HEK293 (cell line): ENCODE measurements around the gene CPNE5.

ENCODE experiments used
- CTCF ChIA-PET: fragments of 350-600 bp; formaldehyde crosslinking; extraction: SDS; loops from one replicate; lab custom pipeline; 2021; ENCODE audit warnings: antibody characterized with exemption; lab: Yijun Ruan, JAX
- POLR2A ChIA-PET: fragments of 300-600 bp; formaldehyde crosslinking; extraction: SDS; loops from one replicate; lab custom pipeline; 2020; ENCODE audit warnings: antibody characterized with exemption, inconsistent platforms; lab: Yijun Ruan, JAX
- H3K27ac ChIP-seq: fragments of 200-500 bp; sonication (Bioruptor generic); 2 replicates; pipeline ENCODE4 v1.5.1; 2014; ENCODE audit warnings: low read depth, low read length, control low read depth, inconsistent platforms; ENCODE audit errors: extremely low read depth
- H3K36me3 ChIP-seq, 2 experiments: fragments of 200-500 bp in 1 of 2; sonication (Bioruptor generic) in 1 of 2; 1 replicate in 1 of 2; 2 replicates in 1 of 2; pipeline ENCODE4 v1.5.1; 2014 to 2017; ENCODE audit warnings: inconsistent platforms in 2 of 2, low read length in 2 of 2; ENCODE audit not compliant: control insufficient read depth in 2 of 2, insufficient read depth in 1 of 2
- H3K4me1 ChIP-seq: fragments of 200-500 bp; sonication (Bioruptor generic); 2 replicates; pipeline ENCODE4 v1.5.1; 2014; ENCODE audit warnings: mild to moderate bottlenecking, low read length, inconsistent platforms; ENCODE audit not compliant: control insufficient read depth, insufficient read depth
- H3K4me3 ChIP-seq: 2 replicates; pipeline ENCODE4 v1.5.1; 2011; ENCODE audit warnings: low read depth, mild to moderate bottlenecking, control low read depth, low read length, moderate library complexity
- H3K9me3 ChIP-seq: fragments of 200-500 bp; sonication (Bioruptor generic); 2 replicates; pipeline ENCODE4 v1.5.1; 2014; ENCODE audit warnings: low read depth, low read length, inconsistent platforms; ENCODE audit not compliant: control insufficient read depth, insufficient read depth
- GFI1B ChIP-seq: fragments of 450-650 bp; formaldehyde crosslinking; IDR thresholded peaks from 2 replicates; pipeline ENCODE4 v1.5.1; 2016; ENCODE audit warnings: missing biosample characterization, missing genetic modification characterization
- IKZF3 ChIP-seq: fragments of 450-650 bp; IDR thresholded peaks from 2 replicates; pipeline ENCODE4 v1.5.0; 2018; ENCODE audit warnings: missing biosample characterization, mild to moderate bottlenecking, missing genetic modification characterization, moderate library complexity
- MYNN ChIP-seq: fragments of 450-650 bp; formaldehyde crosslinking; IDR thresholded peaks from 2 replicates; pipeline ENCODE4 v1.5.1; 2016; ENCODE audit warnings: missing biosample characterization, missing genetic modification characterization, borderline replicate concordance
- SP7 ChIP-seq: fragments of 450-650 bp; formaldehyde crosslinking; IDR thresholded peaks from 2 replicates; pipeline ENCODE4 v1.5.1; 2016; ENCODE audit warnings: missing biosample characterization, missing genetic modification characterization
- TSHZ1 ChIP-seq: fragments of 450-650 bp; formaldehyde crosslinking; IDR thresholded peaks from 2 replicates; pipeline ENCODE4 v1.5.1; 2016; ENCODE audit warnings: missing biosample characterization, missing genetic modification characterization, borderline replicate concordance
- ZBTB1 ChIP-seq: fragments of 450-650 bp; formaldehyde crosslinking; IDR thresholded peaks from 2 replicates; pipeline ENCODE4 v1.5.1; 2016; ENCODE audit warnings: missing biosample characterization, missing genetic modification characterization
- ZBTB11 ChIP-seq: fragments of 450-650 bp; formaldehyde crosslinking; conservative IDR thresholded peaks from 2 replicates; pipeline ENCODE4 v1.5.1; 2016; ENCODE audit warnings: low read depth, missing biosample characterization, missing genetic modification characterization
- ZBTB44 ChIP-seq: fragments of 450-650 bp; IDR thresholded peaks from 2 replicates; pipeline ENCODE4 v1.5.1; 2018; ENCODE audit warnings: missing biosample characterization, mild to moderate bottlenecking, missing genetic modification characterization
- ZFP37 ChIP-seq: fragments of 450-650 bp; formaldehyde crosslinking; IDR thresholded peaks from 2 replicates; pipeline ENCODE4 v1.5.1; 2016; ENCODE audit warnings: missing biosample characterization, missing genetic modification characterization
- ZNF174 ChIP-seq: fragments of 450-650 bp; formaldehyde crosslinking; IDR thresholded peaks from 2 replicates; pipeline ENCODE4 v1.5.0; 2017; ENCODE audit warnings: missing biosample characterization, mild to moderate bottlenecking, missing genetic modification characterization
- ZNF202 ChIP-seq: fragments of 450-650 bp; formaldehyde crosslinking; IDR thresholded peaks from 2 replicates; pipeline ENCODE4 v1.5.1; 2016; ENCODE audit warnings: missing biosample characterization, missing genetic modification characterization, borderline replicate concordance
- ZNF280D ChIP-seq: fragments of 450-650 bp; formaldehyde crosslinking; IDR thresholded peaks from 2 replicates; pipeline ENCODE4 v1.5.1; 2016; ENCODE audit warnings: missing biosample characterization, missing genetic modification characterization
- ZNF292 ChIP-seq: fragments of 450-650 bp; formaldehyde crosslinking; IDR thresholded peaks from 2 replicates; pipeline ENCODE4 v1.5.1; 2016; ENCODE audit warnings: low read depth, missing biosample characterization, missing genetic modification characterization, borderline replicate concordance
- ZNF354C ChIP-seq: fragments of 450-650 bp; formaldehyde crosslinking; IDR thresholded peaks from 2 replicates; pipeline ENCODE4 v1.5.1; 2016; ENCODE audit warnings: missing biosample characterization, missing genetic modification characterization, low read depth, borderline replicate concordance
- ZNF473 ChIP-seq: fragments of 450-650 bp; formaldehyde crosslinking; IDR thresholded peaks from 2 replicates; pipeline ENCODE4 v1.5.1; 2017; ENCODE audit warnings: missing biosample characterization, missing genetic modification characterization
- ZNF600 ChIP-seq: fragments of 450-650 bp; formaldehyde crosslinking; IDR thresholded peaks from 2 replicates; pipeline ENCODE4 v1.5.1; 2016; ENCODE audit warnings: missing biosample characterization, missing genetic modification characterization
- ZNF624 ChIP-seq: fragments of 450-650 bp; formaldehyde crosslinking; IDR thresholded peaks from 2 replicates; pipeline ENCODE4 v1.5.1; 2017; ENCODE audit warnings: missing biosample characterization, missing genetic modification characterization
- ZSCAN18 ChIP-seq: fragments of 450-650 bp; formaldehyde crosslinking; IDR thresholded peaks from 2 replicates; pipeline ENCODE4 v1.5.1; 2016; ENCODE audit warnings: missing biosample characterization, missing genetic modification characterization
- ZSCAN30 ChIP-seq: fragments of 450-650 bp; IDR thresholded peaks from 2 replicates; pipeline ENCODE4 v1.5.1; 2018; ENCODE audit warnings: missing biosample characterization, mild to moderate bottlenecking, missing genetic modification characterization, moderate library complexity

Gene CPNE5

GRCh38 chr6:36788186-36788585, 51.1 kb downstream of the CPNE5 start:
- no peak overlapping the region for H3K27ac ChIP-seq
- TF ChIP-seq ZNF354C (tag by site-specific recombination) (no peak), ZNF292 (tag by site-specific recombination) (no peak), ZNF202 (tag by site-specific recombination) (no peak), ZSCAN18 (tag by site-specific recombination) (no peak), ZNF473 (tag by site-specific recombination) (no peak), IKZF3 (tag by site-specific recombination) (no peak), ZNF280D (tag by site-specific recombination) (no peak), ZBTB11 (tag by site-specific recombination) (no peak), SP7 (no peak), ZNF600 (tag by site-specific recombination) (no peak), GFI1B (tag by site-specific recombination) (no peak), ZNF174 (tag by site-specific recombination) (no peak), ZSCAN30 (tag by site-specific recombination) (no peak), ZNF624 (tag by site-specific recombination) (no peak), ZFP37 (tag by site-specific recombination) (no peak), MYNN (tag by site-specific recombination) (no peak), TSHZ1 (no peak), ZBTB1 (no peak), ZBTB44 (tag by site-specific recombination) (no peak)
- TF ChIP-seq, all 188 proteins: peak for 0
- ChIA-PET CTCF (interaction anchor here (0.7 to 10.6 kb wide), 3 partner anchors 22 to 62 kb away, joined by 3 to 119 read pairs (median 4); no protein-coding TSS in a partner anchor), POLR2A (no interaction called here)
- H3K9me3 ChIP-seq, result no peaks in the 10 kb centered on the region
- H3K4me3 ChIP-seq, result no peak overlapping the region
- H3K4me1 ChIP-seq, result no peaks in the 10 kb centered on the region
- H3K36me3 ChIP-seq, result no peaks in the 10 kb centered on the region
